ENCODE results near the gene ETV7. TPM values are rescaled to one million over a fixed set of nuclear protein-coding genes. Genes with fewer than 3 reads are reported as not detected.

Gene ETV7
- total and polyA plus RNA-seq, 2 of the 13 experiments (the other 11 are each of a cell fraction or from before 2014, with no cell fraction given), result not detected

- peak; percentile 63 for TF ChIP-seq PAXIP1 (CRISPR knock-in tag; conservative IDR thresholded peaks at IDR 0.05)
- peak; percentile 34; the same call in 1 of the 2 replicates for TF ChIP-seq NCOA2 (CRISPR knock-in tag; IDR thresholded peaks at IDR 0.05)
- no peak for TF ChIP-seq FUBP1 (CRISPR knock-in tag; IDR thresholded peaks at IDR 0.05; ENCODE audit: borderline replicate concordance)
- TF ChIP-seq KAT8 (CRISPR knock-in tag; IDR thresholded peaks at IDR 0.05), result peak; percentile 90
- TF ChIP-seq TMF1 (CRISPR knock-in tag; IDR thresholded peaks at IDR 0.05; ENCODE audit: low read depth), result peak; percentile 87
- no peak for TF ChIP-seq SCMH1 (CRISPR knock-in tag; IDR thresholded peaks at IDR 0.05; ENCODE audit: borderline replicate concordance)
- peak; percentile 34; the same call in 1 of the 2 replicates for TF ChIP-seq ZNF121 (CRISPR knock-in tag; IDR thresholded peaks at IDR 0.05)
- peak; percentile 81; the same call in 1 of the 2 replicates for TF ChIP-seq EEA1 (CRISPR knock-in tag; IDR thresholded peaks at IDR 0.05; ENCODE audit: borderline replicate concordance)
- TF ChIP-seq RFXANK (CRISPR knock-in tag; IDR thresholded peaks at IDR 0.05), result no peak
- TF ChIP-seq RAD51 (IDR thresholded peaks at IDR 0.05; ENCODE audit: borderline replicate concordance), result peak; percentile 95
- TF ChIP-seq ZFY (CRISPR knock-in tag; IDR thresholded peaks at IDR 0.05), result peak; percentile 50; the same call in 1 of the 2 replicates
- TF ChIP-seq SAP130 (CRISPR knock-in tag; IDR thresholded peaks at IDR 0.05; ENCODE audit: low read depth), result peak; percentile 86
- TF ChIP-seq PTBP1 (IDR thresholded peaks at IDR 0.05; ENCODE audit: low read depth, low read length, poor library complexity, severe bottlenecking), result no peak
- no peak for TF ChIP-seq ZNF296 (CRISPR knock-in tag; conservative IDR thresholded peaks at IDR 0.05)
- peak; percentile 86 for TF ChIP-seq TARDBP (CRISPR knock-in tag; IDR thresholded peaks at IDR 0.05)
- peak; percentile 94 for TF ChIP-seq ZMYM4 (CRISPR knock-in tag; IDR thresholded peaks at IDR 0.05)
- TF ChIP-seq NFIB (CRISPR knock-in tag; IDR thresholded peaks at IDR 0.05; ENCODE audit: borderline replicate concordance), result no peak
- no peak for TF ChIP-seq ZNF512 (CRISPR knock-in tag; IDR thresholded peaks at IDR 0.05)
- no peak for TF ChIP-seq NR2F6 (IDR thresholded peaks at IDR 0.05)
- peak; percentile 50; the same call in 1 of the 2 replicates for TF ChIP-seq NR2F6 (CRISPR knock-in tag; IDR thresholded peaks at IDR 0.05)
- TF ChIP-seq CENPT (CRISPR knock-in tag; IDR thresholded peaks at IDR 0.05; ENCODE audit: low read depth), result no peak
- TF ChIP-seq ZNF3 (CRISPR knock-in tag; IDR thresholded peaks at IDR 0.05), result peak; percentile 43; the same call in 1 of the 2 replicates
- TF ChIP-seq ZBTB20 (CRISPR knock-in tag; IDR thresholded peaks at IDR 0.05; ENCODE audit: borderline replicate concordance, low read depth), result 0 out of 2 replicates have a peak, but pooled peaks have one; percentile 24
Observed at GRCh38 chr6:36423101-36423824, 35.8 kb upstream of the ETV7 start (continued).
